Endodermal cell (in vitro differentiated cells): ENCODE data around the gene COPE. TPM values are rescaled to one million over a fixed set of nuclear protein-coding genes. Genes with fewer than 3 reads are reported as not detected.

Source experiments
- DNase-seq: peaks from one replicate; pipeline ENCODE4 v3.0.0-alpha.2; 2017
- H3K27ac ChIP-seq: 2 replicates; pipeline ENCODE4 v1.5.1; 2013; ENCODE audit warnings: mild to moderate bottlenecking, low read depth, low read length, moderate library complexity
- H3K27me3 ChIP-seq: 2 replicates; pipeline ENCODE4 v1.6.1; 2013; ENCODE audit warnings: mild to moderate bottlenecking, low read length, moderate library complexity; ENCODE audit not compliant: insufficient read depth, control insufficient read depth, poor library complexity, severe bottlenecking
- H3K36me3 ChIP-seq: 2 replicates; pipeline ENCODE4 v1.7.0; 2013; ENCODE audit warnings: mild to moderate bottlenecking, low read length, moderate library complexity; ENCODE audit not compliant: control insufficient read depth, insufficient read depth
- H3K4me1 ChIP-seq: one replicate; pipeline ENCODE4 v1.7.0; 2013; ENCODE audit warnings: low read length; ENCODE audit not compliant: control insufficient read depth, insufficient read depth
- H3K4me3 ChIP-seq: 2 replicates; pipeline ENCODE4 v1.5.1; 2013; ENCODE audit warnings: mild to moderate bottlenecking, low read length, moderate library complexity
- H3K9ac ChIP-seq: 2 replicates; pipeline ENCODE4 v1.6.1; 2013; ENCODE audit warnings: mild to moderate bottlenecking, low read length, moderate library complexity; ENCODE audit not compliant: poor library complexity, severe bottlenecking; ENCODE audit errors: extremely low read depth
- H3K9me3 ChIP-seq: 2 replicates; pipeline ENCODE4 v1.6.1; 2013; ENCODE audit warnings: mild to moderate bottlenecking, low read length, moderate library complexity; ENCODE audit not compliant: control insufficient read depth
- H3K27ac Mint-ChIP-seq: 2 replicates; pipeline ENCODE4 v1.8.0; 2020; ENCODE audit warnings: mixed read lengths
- H3K27me3 Mint-ChIP-seq: 2 replicates; pipeline ENCODE4 v1.8.0; 2021; ENCODE audit warnings: mild to moderate bottlenecking, mixed read lengths; ENCODE audit not compliant: insufficient read depth
- H3K36me3 Mint-ChIP-seq: 2 replicates; pipeline ENCODE4 v1.8.0; 2020; ENCODE audit warnings: low read depth, mixed read lengths
- H3K4me1 Mint-ChIP-seq: 2 replicates; pipeline ENCODE4 v1.8.0; 2020; ENCODE audit warnings: mixed read lengths
- H3K4me3 Mint-ChIP-seq: 2 replicates; pipeline ENCODE4 v1.8.0; 2020; ENCODE audit warnings: mild to moderate bottlenecking, moderate library complexity, mixed read lengths
- H3K9me3 Mint-ChIP-seq: 2 replicates; pipeline ENCODE4 v1.8.0; 2020; ENCODE audit warnings: mild to moderate bottlenecking, mixed read lengths
- WGBS, 2 experiments: methylation state at CpG; one replicate each; pipeline versions ENCODE4 v1.1.5 to v1.1.7; 2013; ENCODE audit warnings: missing lambda C conversion rate in 2 of 2, mixed read lengths in 1 of 2; ENCODE audit not compliant: insufficient coverage in 1 of 2, insufficient read length in 1 of 2; 5-methylcytosine and 5-hydroxymethylcytosine counted together
- total RNA-seq, 2 donors: library from RNA; stranded (reverse); fragmentation: NEBNext Ultra II Directional in 1 of 2; extraction: Animal tissue kit (Norgen Biotek cat#: 25700) in 1 of 2; gene quantifications; 2 replicates in 1 of 2; 3 replicates in 1 of 2; pipeline ENCODE4 v1.2.1, GENCODE V29; 2021
- TF ChIP-seq, protein P1 (sequence below): fragments of 200-600 bp; sonication (generic); conservative IDR thresholded peaks from 2 replicates; pipeline ENCODE4 v1.5.0; 2021; ENCODE audit warnings: antibody characterized with exemption, mild to moderate bottlenecking

Gene COPE
- total RNA-seq, 2 donors from 2014 or later, result 226 to 241 TPM

DNA sequence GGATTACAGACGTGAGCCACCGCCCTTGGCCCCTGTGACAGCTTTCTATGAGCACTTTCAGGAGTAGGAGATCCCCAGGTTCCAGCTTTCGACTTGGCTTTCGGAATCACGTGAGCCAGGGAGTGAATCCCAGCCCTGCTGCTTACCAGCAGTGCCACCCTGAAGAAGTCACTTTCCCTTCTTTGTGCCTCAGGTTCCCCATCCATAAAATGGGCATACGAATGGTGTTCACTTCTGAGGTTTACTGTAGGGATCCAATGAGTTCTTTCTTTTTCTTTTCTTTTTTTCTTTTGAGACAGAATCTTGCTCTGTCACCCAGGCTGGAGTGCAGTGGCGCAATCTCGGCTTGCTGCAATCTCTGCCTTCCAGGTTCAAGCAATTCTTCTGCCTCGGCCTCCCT is 26.1 kb upstream of the COPE start:
- Histone ChIP-seq H3K27me3 (peaks cover 5% of the 10 kb centered on the region), H3K9me3 (no peaks in the 10 kb centered on the region), H3K27ac (no peak overlapping the region), H3K4me3 (no peak overlapping the region), H3K36me3 (no peaks in the 10 kb centered on the region), H3K4me1 (no peaks in the 10 kb centered on the region), H3K9ac (no peak overlapping the region)
- no peaks in the 10 kb centered on the region for H3K9me3 Mint-ChIP-seq
- DNase-seq, result no peak
- no peaks in the 10 kb centered on the region for H3K36me3 Mint-ChIP-seq
- TF ChIP-seq, protein P1, sequence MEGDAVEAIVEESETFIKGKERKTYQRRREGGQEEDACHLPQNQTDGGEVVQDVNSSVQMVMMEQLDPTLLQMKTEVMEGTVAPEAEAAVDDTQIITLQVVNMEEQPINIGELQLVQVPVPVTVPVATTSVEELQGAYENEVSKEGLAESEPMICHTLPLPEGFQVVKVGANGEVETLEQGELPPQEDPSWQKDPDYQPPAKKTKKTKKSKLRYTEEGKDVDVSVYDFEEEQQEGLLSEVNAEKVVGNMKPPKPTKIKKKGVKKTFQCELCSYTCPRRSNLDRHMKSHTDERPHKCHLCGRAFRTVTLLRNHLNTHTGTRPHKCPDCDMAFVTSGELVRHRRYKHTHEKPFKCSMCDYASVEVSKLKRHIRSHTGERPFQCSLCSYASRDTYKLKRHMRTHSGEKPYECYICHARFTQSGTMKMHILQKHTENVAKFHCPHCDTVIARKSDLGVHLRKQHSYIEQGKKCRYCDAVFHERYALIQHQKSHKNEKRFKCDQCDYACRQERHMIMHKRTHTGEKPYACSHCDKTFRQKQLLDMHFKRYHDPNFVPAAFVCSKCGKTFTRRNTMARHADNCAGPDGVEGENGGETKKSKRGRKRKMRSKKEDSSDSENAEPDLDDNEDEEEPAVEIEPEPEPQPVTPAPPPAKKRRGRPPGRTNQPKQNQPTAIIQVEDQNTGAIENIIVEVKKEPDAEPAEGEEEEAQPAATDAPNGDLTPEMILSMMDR, result no peak
- no peak overlapping the region for H3K4me3 Mint-ChIP-seq
- H3K27ac Mint-ChIP-seq, result no peak overlapping the region
- peaks cover 2% of the 10 kb centered on the region for H3K4me1 Mint-ChIP-seq
- peaks cover 46% of the 10 kb centered on the region for H3K27me3 Mint-ChIP-seq
- WGBS, 2 experiments, result 90 to 92% methylated on average over 8 to 9 of the region's 9 CpGs

DNA sequence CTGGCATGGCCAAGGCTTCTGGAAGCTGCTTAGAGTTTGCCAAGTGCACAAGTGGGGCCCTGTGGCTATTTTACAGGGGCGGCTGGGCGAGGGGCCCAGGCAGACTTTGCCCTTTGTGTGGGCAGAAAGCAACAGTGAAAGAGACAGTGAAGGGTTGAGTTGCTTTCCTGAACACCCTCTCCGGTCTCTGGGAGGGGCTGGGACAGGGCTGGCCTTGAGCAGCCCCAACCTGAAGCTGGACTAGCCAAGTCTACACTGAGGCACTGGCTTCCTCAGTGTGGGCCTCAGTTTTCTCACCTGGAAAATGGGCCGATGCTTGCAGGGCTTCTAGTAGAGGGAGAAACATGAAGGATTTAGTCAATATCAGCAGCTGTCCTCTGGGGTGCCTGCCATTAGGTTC is 24.3 kb upstream of the COPE start:
- 85 to 94% methylated on average over 3 to 4 of the region's 4 CpGs for WGBS, 2 experiments
- H3K27me3 Mint-ChIP-seq, result peaks cover 56% of the 10 kb centered on the region

DNA sequence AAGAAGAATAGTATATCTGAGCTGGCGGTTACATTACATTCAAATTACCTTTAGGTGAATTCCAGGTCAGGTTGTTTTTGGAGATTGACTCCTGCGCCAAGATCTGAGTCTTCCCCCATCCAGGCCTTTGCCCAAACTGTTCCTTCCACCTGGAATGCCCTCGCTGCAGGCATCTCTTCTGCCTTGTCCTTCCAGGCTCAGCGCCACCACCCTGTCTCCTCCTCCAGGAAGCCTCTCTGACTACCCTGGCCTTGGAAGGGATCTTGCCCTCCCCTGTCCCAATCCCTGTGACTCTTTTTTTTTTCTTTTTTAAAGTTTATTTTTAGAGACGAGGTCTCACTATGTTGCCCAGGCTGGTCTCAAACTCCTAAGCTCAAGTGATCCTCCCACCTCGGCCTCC is 23.5 kb upstream of the COPE start:
- Histone ChIP-seq H3K9ac (no peak overlapping the region), H3K27me3 (peaks cover 14% of the 10 kb centered on the region), H3K9me3 (no peaks in the 10 kb centered on the region), H3K4me1 (no peaks in the 10 kb centered on the region), H3K27ac (no peak overlapping the region), H3K36me3 (no peaks in the 10 kb centered on the region), H3K4me3 (no peak overlapping the region)
- Mint-ChIP-seq H3K9me3 (no peaks in the 10 kb centered on the region), H3K4me3 (no peak overlapping the region), H3K4me1 (peaks cover 7% of the 10 kb centered on the region), H3K27ac (no peak overlapping the region), H3K27me3 (peaks cover 56% of the 10 kb centered on the region), H3K36me3 (peaks cover 11% of the 10 kb centered on the region)
- 88 to 100% methylated on average over 5 of the region's 6 CpGs for WGBS, 2 experiments
- TF ChIP-seq, protein P1, result no peak
- DNase-seq, result no peak

More for the DNA sequence above, 24.3 kb upstream of the COPE start:
- Histone ChIP-seq H3K9me3 (no peaks in the 10 kb centered on the region), H3K27ac (no peak overlapping the region), H3K4me3 (no peak overlapping the region), H3K9ac (no peak overlapping the region), H3K36me3 (no peaks in the 10 kb centered on the region), H3K4me1 (no peaks in the 10 kb centered on the region), H3K27me3 (peaks cover 14% of the 10 kb centered on the region)
- H3K4me1 Mint-ChIP-seq, result peaks cover 7% of the 10 kb centered on the region
- TF ChIP-seq, protein P1, result no peak
- peaks cover 4% of the 10 kb centered on the region for H3K36me3 Mint-ChIP-seq
- no peak for DNase-seq
- no peak overlapping the region for H3K4me3 Mint-ChIP-seq
- H3K9me3 Mint-ChIP-seq, result no peaks in the 10 kb centered on the region
- H3K27ac Mint-ChIP-seq, result no peak overlapping the region
